Stimulated activated CD8-positive, alpha-beta memory T cell treated with anti-CD3 and anti-CD28 coated beads, Interleukin-12 subunit alpha, Interleukin-12 subunit beta, amount 100 ng/mL, for 1 hour (primary cell): ENCODE data around the gene TCN1.
A peak's percentile ranks its signal among the peaks of the same experiment; 100 is the strongest.
"Not testable (repeated sequence)": the region's sequence is repeated elsewhere in the genome, so short reads cannot be mapped to it uniquely, and the experiment has no call there.

Experiments used
- DNase-seq: peaks from one replicate; pipeline ENCODE4 v3.0.0-alpha.2; 2020; ENCODE audit warnings: low read depth

The TCN1 gene

GRCh38 chr11:59857439-59858434 is 8.6 kb downstream of the TCN1 start:
- DNase-seq, result no peak

GRCh38 chr11:59854871-59855270 is 11.4 kb downstream of the TCN1 start:
- DNase-seq, result no peak

- not testable (repeated sequence) for DNase-seq
These were observed 14.9 kb downstream of the TCN1 start for GRCh38 chr11:59851416-59851815.

DNA sequence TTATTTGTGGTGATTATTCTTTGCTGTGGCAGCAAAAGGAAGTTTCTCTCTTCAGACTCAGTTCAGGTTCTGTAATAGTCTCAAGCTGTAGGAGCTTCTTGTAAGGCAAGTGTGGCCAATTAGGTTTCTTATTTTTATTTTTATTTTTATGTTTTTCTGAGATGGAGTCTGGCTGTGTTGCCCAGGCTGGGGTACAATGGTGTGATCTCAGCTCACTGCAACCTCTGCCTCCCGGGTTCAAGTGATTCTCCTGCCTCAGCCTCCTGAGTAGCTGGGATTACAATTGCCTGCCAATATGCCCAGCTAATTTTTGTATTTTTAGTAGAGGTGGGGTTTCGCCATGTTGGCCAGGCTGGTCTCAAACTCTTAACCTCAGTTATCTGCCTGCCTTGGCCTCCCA is 16.7 kb downstream of the TCN1 start:
- not testable (repeated sequence) for DNase-seq

DNA sequence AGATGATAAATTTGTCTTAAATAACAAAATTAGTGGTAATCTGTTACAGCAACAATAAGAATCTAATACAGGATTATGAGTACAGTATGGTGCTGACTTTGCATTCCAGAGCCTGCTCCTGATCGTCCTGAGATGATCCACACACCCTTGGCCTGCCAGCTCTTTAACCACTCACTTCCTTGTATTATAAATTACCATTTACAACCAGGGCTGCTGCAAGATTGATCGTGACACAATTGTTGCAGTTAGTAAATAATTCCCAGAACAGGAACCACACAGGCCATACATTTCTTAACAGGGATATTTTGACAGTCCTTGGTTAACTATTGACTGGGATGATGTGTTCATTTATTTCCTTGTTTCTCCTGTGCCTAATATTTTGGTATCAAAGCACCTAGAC is 17.2 kb downstream of the TCN1 start:
- no peak for DNase-seq

DNA sequence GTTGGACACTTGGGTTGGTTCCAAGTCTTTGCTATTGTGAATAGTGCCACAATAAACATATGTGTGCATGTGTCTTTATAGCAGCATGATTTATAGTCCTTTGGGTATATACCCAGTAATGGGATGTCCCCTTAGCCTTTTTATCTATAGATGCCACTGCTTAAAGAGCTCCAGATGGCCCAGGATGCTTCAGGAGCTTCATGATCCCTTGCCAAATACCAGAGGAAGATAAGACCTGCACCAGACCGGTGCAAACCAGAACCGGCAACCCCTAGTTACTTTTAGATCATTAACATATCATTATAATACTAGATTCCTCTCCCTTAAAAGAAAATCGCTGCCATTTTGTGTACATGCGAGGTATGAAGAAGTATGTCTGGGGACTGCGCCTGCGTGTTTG is 17.8 kb downstream of the TCN1 start:
- DNase-seq, result not testable (repeated sequence)

DNA sequence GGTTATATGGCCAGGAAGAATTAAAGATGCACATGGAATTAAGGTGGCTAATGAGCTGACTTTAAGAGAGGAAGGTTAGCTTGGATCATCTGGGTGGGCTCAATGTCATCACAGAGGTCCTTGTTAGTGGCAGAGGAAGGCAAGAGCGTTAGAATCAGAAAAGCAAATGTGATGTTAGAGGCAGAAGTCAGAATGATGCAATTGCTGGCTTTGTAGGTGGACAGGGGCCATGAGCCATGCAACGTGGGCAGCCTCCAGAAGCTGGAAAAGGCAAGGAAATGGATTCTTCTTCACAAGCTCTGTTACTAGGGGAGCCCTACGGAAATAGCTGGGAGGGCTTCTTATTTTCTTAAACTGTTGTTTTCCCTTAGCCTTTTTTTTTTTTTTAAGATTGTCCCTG is 18.7 kb downstream of the TCN1 start:
- no peak for DNase-seq

- no peak for DNase-seq
These were observed 19.7 kb downstream of the TCN1 start for GRCh38 chr11:59846556-59846955.

DNA sequence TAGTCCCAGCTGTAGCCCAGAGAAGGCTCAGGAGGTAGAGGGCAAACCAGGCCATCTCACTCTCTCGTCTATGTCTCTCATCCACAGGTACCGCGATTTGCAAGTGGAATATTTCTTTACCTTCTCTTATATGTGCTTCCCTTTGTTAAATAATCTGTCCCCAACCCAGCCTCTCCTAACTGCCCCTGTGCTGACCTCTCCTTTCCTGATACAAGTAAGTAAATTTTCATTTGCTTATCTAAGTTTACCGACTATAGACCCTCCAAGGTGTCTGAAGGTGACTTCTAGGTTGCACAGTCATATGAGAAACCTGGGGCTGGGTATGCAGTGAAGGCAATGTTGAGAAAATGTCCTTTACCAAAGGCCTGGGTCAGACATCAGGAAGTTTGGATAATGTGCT is 20.9 kb downstream of the TCN1 start, which contains the start of gene CBLIF:
TSS of gene CBLIF (minus strand) at position 101 of the 400 bp plus-strand sequence. CDS start at position 55, 46 bp downstream.
- DNase-seq, result no peak

DNA sequence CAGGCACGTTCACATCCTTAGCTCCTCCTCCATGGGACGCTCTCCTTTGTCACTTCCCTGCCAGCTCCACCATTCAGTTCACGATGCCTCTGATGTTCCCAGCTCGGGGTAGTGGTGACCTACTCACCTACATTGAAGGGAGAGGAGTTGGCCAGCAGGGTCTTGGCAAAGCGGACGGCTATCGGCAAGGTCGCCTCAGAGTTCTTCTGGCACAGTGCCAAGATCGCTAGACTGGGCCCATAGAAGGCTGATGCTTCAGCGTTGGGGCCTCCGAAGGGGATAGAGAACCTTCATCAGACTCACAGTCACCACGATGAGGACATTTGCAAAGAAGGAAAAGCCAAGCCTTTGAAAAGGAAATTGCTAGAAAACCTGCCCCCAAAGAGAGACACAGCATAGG is 24.0 kb downstream of the TCN1 start:
- DNase-seq, result no peak

GRCh38 chr11:59841514-59841913 is 24.8 kb downstream of the TCN1 start:
- no peak for DNase-seq

GRCh38 chr11:59839615-59840014 is 26.7 kb downstream of the TCN1 start:
- DNase-seq, result no peak

GRCh38 chr11:59833602-59834001 is 32.7 kb downstream of the TCN1 start:
- no peak for DNase-seq

DNA sequence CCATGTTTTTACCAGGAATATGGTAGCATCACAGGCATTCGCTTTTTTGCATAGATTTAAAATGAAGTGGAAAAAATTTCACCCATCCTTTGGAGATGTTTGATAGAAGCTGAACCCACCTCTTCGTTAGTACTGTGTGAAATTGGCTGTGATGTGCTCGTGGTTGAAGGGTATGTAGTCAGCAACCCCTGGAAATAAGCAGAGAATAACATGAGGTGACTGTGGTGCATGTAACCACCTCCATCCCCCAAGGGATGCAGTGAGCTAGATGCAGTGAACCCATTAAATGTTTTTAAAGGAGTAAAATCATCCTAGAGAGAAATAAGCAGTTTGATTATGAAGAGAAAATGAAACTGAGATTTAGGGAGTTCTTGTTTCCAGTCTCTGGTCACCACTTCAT is 36.9 kb downstream of the TCN1 start:
- DNase-seq, result no peak

GRCh38 chr11:59822989-59823566 is 43.2 kb downstream of the TCN1 start:
- DNase-seq, result no peak

DNA sequence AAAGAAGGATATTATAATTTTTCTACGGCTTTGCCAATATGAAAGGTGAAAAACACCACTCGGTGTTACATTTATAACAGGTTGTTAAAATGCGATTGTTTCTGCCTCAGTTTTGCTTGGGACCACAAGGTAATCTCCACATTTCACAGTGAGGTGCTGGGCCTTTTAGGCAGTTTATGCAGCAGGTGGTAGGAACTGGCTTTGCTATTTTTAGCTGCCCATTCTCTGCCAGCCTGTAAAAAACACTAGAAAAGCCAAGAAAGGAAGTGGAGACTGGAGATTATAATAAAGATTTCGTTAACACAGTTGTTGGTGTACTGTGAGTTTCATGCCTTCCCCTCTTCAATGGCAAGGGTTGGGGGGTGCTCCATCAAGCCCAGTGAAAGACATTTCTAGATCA is 47.7 kb downstream of the TCN1 start:
- no peak for DNase-seq

DNA sequence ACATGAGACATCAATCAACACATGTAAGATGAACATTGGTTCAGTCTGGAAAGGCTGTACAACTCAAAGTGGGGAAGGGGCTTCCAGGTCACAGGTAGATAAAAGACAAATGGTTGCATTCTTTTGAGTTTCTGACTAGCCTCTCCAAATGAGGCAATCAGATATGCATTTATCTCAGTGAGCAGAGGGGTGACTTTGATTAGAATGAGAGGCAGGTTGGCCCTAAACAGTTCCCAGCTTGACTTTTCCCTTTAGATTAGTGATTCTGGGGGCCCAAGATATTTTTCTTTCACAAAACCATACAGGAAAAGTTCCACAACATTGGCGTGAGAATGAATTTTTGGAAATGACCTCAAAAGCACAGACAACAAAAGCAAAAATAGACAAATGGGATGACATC is 49.9 kb downstream of the TCN1 start:
- DNase-seq, result not testable (repeated sequence)

DNA sequence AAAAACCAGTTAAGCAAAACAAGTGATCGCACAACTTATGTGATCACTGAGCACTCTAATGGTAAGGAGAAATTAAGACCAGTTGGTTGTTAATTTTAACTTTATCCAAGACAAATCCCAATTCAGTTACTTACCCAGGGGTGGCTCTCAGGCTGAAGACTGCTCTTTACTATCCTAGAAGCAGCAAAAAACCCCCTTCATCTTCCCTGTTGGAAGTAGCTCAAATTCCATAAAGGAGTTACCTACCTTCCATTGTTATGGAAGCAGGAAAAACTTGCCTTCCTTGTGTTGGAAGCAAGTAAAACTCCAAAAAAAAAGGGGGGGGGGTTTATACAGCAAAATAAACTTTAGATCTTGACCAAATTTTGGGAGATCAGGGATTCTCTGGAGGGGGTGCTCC is 50.5 kb downstream of the TCN1 start:
- DNase-seq, result no peak

DNA sequence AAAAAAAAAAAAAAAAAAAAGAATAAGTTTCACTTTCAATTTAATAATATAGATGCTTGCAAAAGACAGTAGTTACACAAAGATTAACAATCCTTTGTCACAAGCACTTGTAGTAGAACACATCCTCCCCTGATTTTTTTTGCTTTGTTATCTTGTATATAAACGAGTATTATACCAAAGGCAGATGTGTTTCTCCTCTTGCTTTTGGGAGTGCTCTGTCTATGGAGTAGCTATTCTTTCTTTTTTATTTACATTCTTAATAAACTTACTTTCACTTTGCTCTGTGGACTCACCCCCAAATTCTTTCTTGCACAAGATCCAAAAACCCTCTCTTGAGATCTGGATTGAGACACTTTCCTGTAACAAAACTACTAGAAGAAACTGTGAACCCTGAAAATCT is 52.3 kb downstream of the TCN1 start:
- DNase-seq, result no peak

GRCh38 chr11:59813364-59813763 is 52.9 kb downstream of the TCN1 start:
- no peak for DNase-seq

GRCh38 chr11:59812220-59812619 is 54.1 kb downstream of the TCN1 start:
- no peak for DNase-seq

DNA sequence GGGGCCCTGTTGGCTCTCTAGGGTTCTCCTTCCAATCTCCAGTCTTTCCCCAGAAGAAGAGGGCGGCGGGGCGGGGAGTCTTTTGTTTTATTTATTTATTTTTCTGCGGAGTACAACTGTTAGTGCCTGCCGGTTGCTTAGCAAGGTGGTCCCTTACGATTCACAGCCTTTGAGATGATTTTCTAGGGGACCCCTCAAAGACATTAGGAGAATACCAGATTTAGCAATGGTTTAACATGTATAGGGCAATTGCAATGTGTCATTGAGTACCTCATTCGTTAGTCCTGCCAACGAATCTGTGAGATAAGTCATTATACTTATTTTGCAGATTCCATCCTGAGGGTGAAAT is 55.4 kb downstream of the TCN1 start:
- no peak for DNase-seq

DNA sequence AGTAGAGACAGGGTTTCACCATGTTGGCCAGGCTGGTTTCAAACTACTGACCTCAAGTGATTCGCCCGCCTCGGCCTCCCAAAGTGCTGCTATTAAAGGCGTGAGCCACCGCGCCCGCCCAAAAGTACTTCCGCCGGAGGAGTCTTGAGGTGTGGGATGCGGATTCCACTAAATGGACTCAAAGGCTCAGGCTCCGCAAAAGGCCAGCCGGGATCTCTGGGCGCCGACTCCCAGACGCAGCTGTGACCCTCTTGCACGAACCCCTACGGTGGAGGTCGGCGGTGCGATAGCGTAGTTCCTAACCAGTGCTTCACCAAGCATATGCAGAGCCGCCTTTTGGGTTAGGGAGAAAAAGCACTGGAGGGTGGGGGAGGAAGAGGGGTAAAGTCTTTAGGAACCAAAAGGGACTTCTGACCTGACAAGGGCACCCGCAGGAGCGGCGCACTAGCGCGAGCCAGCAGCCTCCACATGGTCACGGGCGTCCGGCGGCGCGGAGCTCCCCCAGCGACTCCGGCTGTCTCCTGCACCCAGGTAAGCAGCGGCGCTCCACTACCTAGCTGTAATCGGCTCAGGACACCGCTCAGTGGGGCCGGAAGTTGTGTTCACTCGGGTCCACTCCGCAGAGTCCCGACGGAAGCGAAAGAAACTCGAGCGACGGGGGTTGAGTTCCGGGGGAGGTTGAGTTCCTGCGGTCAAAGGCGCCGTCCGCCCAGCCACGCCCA is 55.9 kb downstream of the TCN1 start, which contains the start of gene MRPL16:
TSS of gene MRPL16 (minus strand) at position 590 of the 722 bp plus-strand sequence. CDS start at position 470, 120 bp downstream.
- DNase-seq, result peak; percentile 79
